HG03378 (cell line): ENCODE results near the gene RNF157.
"Not testable (repeated sequence)": the region's sequence is repeated elsewhere in the genome, so short reads cannot be mapped to it uniquely, and the experiment has no call there.

ENCODE experiments used
- ATAC-seq: cut with Tn5 transposase; IDR thresholded peaks from one replicate; pipeline ENCODE4 v1.9.1; 2021; ENCODE audit warnings: mild to moderate bottlenecking, moderate library complexity; ENCODE audit not compliant: unreplicated experiment

The RNF157 gene

GRCh38 chr17:76270770-76271668 is 30.7 kb upstream of the RNF157 start:
- no peak for ATAC-seq

- ATAC-seq: no peak
Measured at GRCh38 chr17:76270127-76270592, 29.9 kb upstream of the RNF157 start.

- no peak for ATAC-seq
Measured at GRCh38 chr17:76268991-76269981, 29.0 kb upstream of the RNF157 start.

GRCh38 chr17:76268015-76268749 is 27.9 kb upstream of the RNF157 start:
- ATAC-seq: no peak

- ATAC-seq: not testable (repeated sequence)
Measured at GRCh38 chr17:76267581-76268001, 27.3 kb upstream of the RNF157 start.

- ATAC-seq: no peak
Measured at GRCh38 chr17:76267051-76267576, 26.8 kb upstream of the RNF157 start.

- no peak for ATAC-seq
Measured at GRCh38 chr17:76266244-76266938, 26.1 kb upstream of the RNF157 start.

GRCh38 chr17:76265624-76266243 is 25.4 kb upstream of the RNF157 start:
- no peak for ATAC-seq

- ATAC-seq: peak; percentile 68
Measured at GRCh38 chr17:76264755-76265623, 24.7 kb upstream of the RNF157 start, which contains the start of gene UBALD2. TSS of gene UBALD2 (plus strand) at chr17:76265348. CDS start at chr17:76265506, 158 bp downstream.

GRCh38 chr17:76264425-76264754 is 24.1 kb upstream of the RNF157 start:
- ATAC-seq: no peak

GRCh38 chr17:76263896-76264295 is 23.6 kb upstream of the RNF157 start:
- ATAC-seq: no peak

GRCh38 chr17:76262732-76263344 is 22.5 kb upstream of the RNF157 start:
- ATAC-seq: no peak

GRCh38 chr17:76261421-76262215 is 21.3 kb upstream of the RNF157 start:
- ATAC-seq: no peak

GRCh38 chr17:76260669-76261068 is 20.4 kb upstream of the RNF157 start:
- ATAC-seq: no peak

- ATAC-seq: no peak
Measured at GRCh38 chr17:76260220-76260619, 19.9 kb upstream of the RNF157 start.

GRCh38 chr17:76256430-76257050 is 16.2 kb upstream of the RNF157 start:
- ATAC-seq: not testable (repeated sequence)
